HG02763 (cell line): ENCODE measurements around the gene RHBDD1.

Experiments
- ATAC-seq: cut with Tn5 transposase; IDR thresholded peaks from one replicate; pipeline ENCODE4 v1.9.1; 2021; ENCODE audit warnings: mild to moderate bottlenecking, moderate library complexity; ENCODE audit not compliant: unreplicated experiment

Gene RHBDD1

GRCh38 chr2:226835796-226836547 lies at the start of gene RHBDD1:
TSS of gene RHBDD1 (plus strand) at chr2:226836054. CDS start at chr2:226864694, 28,640 bp downstream.
- ATAC-seq = peak; percentile 84

DNA sequence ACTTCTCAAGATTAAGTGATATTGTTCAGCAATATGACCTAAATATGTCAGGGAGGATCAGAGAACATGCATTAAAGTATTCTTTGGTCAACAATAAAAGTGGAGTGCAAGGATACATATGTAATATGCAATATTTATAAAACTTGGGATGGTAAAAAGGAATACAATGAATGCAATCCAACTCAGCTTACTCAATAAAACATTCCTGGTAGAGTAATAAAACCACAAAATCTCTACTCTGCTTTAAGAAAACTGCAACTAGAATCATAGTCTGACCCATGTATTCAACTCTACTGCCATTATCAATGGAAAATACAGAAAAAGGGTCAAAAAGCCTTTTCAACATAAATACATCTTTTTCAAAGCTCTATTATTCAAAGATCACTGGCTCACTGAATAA lies 47.8 kb upstream of the RHBDD1 start:
- no peak for ATAC-seq

DNA sequence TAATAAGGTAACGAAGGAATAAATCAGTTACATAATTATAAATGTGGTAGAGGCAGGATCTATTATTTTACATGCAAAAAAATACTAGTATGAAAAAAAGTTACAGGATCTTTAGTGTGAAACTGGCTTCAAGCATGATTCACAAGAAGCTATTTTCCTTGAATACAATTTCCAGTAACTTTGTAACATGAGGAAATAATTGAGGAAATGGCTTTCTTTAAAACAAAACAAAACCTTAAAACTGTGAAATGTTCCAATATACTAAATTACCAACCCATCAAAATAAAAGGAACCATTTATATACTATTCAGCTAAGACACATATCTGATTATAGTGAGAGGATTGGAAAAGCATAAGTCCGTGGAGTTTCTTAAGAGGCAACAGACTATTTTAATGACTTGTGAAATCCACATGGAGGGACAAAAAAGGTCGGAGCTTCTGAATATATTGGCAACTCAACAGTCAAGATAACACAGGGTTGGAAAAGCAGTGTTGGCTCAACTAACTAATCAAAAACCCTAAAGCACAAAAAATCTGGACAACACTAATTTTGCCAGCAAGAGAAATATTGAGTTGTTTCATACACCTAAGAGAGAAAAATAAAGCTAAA lies 46.9 kb upstream of the RHBDD1 start:
- ATAC-seq = no peak

GRCh38 chr2:226790011-226790410 lies 45.8 kb upstream of the RHBDD1 start:
- no peak for ATAC-seq

DNA sequence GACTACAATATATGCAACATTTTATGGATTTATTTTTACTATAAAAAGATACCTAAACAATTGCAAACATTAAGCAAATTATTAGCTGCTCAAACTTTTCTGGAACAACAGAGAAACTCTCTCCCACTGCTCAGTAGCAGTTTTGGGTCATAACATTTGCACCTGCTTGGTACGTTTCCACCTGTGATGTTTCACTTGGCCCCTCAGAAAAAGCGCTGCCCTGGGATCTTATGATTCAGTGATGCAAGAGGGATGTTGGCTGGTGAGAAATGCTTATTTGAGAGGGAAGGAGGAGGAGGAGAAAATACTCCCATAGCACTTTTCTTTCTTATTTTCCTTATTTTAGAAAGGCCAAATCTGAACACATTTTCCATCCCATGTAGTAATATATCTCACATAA lies 45.4 kb upstream of the RHBDD1 start:
- ATAC-seq = no peak

- ATAC-seq = peak; percentile 42
These were observed 44.8 kb upstream of the RHBDD1 start for GRCh38 chr2:226791056-226791486.

GRCh38 chr2:226791487-226792081 lies 44.3 kb upstream of the RHBDD1 start:
- peak; percentile 98 for ATAC-seq

DNA sequence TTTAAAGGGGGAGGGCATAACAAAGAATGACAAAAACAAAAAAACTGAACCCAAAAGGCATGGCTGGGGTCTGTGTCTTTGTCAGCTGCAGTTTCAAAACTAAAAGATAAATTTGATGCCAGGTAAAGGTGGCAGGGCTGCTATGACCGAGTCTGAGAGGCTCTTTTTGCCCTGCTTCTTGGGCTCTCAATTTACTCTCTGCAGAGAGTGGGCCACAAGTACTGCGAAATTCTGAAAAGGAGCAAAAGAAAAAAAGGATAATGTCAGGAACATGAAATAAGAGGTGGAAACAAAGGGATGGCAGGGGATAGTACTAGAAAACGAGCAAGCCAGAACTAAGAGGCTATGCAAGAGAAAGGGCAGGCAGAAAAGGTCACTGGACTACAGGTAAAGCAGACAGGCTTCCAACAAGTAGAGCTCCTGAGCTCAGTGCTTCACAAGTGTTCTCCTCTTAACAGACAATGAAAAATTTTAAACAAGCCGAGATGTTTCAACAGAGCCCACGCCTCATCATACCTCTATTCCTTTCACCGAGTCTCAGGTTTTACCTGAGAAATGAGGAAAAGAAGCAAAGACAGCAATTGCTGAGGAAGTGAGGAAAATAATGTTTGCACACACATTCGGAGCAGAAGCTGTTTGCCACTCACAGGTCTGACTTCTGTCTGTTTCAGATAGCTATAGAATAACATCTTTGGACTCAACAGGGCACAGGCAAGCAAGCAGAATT lies 43.5 kb upstream of the RHBDD1 start:
- ATAC-seq = no peak

DNA sequence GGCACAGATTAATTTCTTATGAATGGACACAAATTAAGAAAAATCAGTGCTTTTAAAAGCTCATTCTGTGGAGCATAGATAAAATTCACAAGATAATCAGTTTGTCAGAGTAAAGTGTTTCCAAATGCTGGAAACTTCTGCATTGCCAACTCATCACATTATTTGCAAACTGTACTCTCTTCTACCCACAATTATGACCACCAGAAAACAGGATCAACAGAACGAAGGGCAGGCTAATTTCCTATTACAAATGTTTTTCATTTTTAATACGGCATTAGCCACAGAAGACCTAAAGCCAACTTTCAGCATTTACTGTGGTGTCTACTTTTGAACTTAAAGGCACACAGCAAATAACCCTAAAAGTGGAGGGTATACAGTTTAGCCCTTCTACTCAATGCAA lies 42.2 kb upstream of the RHBDD1 start:
- no peak for ATAC-seq

DNA sequence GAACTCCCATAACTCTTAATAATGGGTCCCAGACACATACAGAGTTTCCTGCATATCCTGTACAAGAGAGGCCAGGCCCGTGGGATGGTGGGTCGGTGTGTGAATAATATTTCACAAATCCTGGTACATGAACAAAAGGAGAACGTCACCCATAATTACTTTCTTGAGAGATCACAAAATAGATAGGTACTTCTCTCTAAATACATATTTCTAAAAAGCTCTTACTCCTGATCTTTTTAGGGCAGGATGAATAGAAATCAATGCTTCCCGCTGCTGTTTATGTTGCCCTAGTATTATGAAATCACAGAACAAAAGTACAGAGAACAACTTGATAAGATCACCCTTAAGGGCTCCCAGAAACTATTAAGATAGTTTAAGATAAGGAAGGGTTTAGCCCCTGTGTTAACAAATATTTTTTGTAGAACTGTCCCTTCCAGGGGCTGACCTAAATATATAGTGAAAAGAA lies 41.6 kb upstream of the RHBDD1 start:
- no peak for ATAC-seq

DNA sequence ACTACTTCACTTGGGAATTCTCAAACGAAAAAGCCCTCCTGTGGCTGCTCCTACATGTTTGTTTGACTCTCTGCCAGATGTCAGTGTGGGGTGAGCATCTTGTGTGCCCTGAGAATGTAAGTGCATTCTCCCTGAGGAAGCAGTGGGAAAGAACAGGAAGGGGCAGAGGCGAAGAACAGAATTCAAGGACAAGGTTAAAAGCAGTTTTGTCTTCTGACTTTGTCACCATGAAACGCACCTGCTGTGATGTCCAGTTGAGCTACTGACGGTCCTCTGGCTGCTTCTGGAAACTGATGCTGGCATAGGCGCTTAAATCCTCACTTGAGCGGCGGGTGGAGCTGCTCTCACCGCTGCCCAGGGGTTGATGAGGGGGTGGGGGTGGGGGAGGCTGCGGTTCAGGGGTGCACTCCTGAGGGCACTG lies 41.1 kb upstream of the RHBDD1 start:
- no peak for ATAC-seq

DNA sequence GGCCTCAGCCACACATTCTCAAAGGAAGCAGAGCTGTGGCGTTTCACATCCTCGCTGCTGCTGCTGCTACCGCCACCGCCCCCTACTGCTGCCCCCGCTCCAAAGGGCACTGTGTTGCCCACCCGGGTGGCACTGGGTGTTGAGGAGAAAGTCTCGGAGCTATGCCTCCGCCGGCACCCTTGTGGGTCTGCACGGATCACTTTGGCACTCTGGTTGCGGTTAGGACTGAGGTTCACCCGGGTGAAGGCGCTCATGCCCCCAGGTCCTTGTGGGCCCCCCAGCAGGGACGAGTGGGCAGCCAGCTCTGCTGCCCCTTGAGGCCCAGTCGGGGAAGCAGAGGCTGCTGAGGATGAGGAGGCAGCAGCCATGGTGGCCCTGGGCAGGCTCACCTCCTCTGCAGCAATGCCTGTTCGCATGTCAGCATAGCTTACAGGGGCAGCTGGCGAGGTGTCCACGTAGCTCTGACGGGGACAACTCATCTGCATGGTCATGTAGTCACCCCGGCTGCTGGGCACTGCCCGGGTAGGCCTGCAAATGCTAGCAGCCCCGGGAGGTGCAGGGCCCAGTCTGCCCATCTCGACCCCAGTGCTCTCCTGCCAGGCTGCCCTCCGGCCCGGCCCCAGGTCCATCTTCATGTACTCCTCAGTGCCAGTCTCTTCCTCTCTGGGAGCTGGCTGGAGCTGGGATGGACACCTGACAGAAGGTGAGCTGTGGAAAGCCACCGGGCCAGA lies 40.4 kb upstream of the RHBDD1 start:
- no peak for ATAC-seq

- ATAC-seq = no peak
These were observed 39.6 kb upstream of the RHBDD1 start for GRCh38 chr2:226796012-226796839.

GRCh38 chr2:226796840-226797288 lies 39.0 kb upstream of the RHBDD1 start:
- no peak for ATAC-seq

DNA sequence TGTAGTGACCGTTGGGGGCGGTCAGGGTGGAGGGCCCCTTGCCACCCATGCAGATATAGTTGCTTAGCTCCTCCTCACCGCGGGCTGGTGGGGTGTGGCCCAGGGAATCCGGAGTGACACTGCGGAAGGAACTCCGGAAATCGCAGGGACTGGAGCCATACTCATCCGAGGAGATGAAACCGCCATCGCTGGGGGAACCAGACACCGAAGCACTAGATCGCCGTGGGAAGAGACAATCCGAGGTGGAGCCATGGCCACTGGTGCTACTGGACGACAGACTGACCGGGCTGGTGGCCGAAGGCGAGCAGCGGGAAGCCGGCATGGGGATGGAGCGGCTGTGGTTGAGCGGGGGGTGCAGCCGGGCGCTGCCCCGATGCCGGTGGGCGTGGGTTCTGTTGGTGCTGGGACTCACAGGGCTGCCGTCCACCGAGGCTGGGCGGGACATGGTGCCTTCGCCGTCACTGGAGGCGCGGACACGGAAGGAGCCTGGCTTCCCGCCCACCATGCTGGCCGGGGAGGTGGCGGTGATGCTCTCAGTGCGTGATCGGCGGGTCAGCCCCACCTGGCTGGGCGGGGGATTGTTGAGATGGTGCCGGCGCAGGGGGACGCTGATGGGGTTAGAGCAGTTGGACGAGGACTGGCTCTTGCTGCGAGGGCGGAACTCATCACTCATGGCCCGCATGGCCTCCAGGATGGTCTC lies 38.4 kb upstream of the RHBDD1 start:
- no peak for ATAC-seq

GRCh38 chr2:226797989-226798421 lies 37.8 kb upstream of the RHBDD1 start:
- no peak for ATAC-seq

- peak; percentile 22 for ATAC-seq
These were observed 37.2 kb upstream of the RHBDD1 start for GRCh38 chr2:226798422-226799210.
